ENCODE data around the gene BCAP29. TPM values are rescaled to one million over a fixed set of nuclear protein-coding genes. Genes with fewer than 3 reads are reported as not detected.

The BCAP29 gene
- total RNA-seq, 3 donors from 2014 or later: 68.8 to 101 (median 78.2) TPM

- no peak for TF ChIP-seq CTCF (IDR thresholded peaks at IDR 0.05)
- no peak for TF ChIP-seq POLR2A (IDR thresholded peaks at IDR 0.05)
- Histone ChIP-seq H3K27ac (no peak overlapping the region), H3K4me3 (no peak overlapping the region), H3K4me1 (no peaks in the 10 kb centered on the region), H3K36me3 (no peaks in the 10 kb centered on the region), H3K27me3 (no peaks in the 10 kb centered on the region), H3K9me3 (no peaks in the 10 kb centered on the region)
- no peak for DNase-seq (ENCODE audit: low spot score in 2 of 2)
- intact Hi-C loops (cut with DNase I; ENCODE audit: low total_unique reads): no loop called here
Measured at GRCh38 chr7:107596881-107597581, 17.0 kb downstream of the BCAP29 start.

- intact Hi-C loops (cut with DNase I; ENCODE audit: low total_unique reads): no loop called here
- Histone ChIP-seq H3K27ac (no peak overlapping the region), H3K4me3 (no peak overlapping the region), H3K4me1 (no peaks in the 10 kb centered on the region), H3K36me3 (no peaks in the 10 kb centered on the region), H3K27me3 (no peaks in the 10 kb centered on the region), H3K9me3 (no peaks in the 10 kb centered on the region)
- DNase-seq (ENCODE audit: low spot score in 2 of 2): no peak
- no peak for TF ChIP-seq POLR2AphosphoS5 (IDR thresholded peaks at IDR 0.05)
- TF ChIP-seq POLR2A (IDR thresholded peaks at IDR 0.05): no peak
- no peak for TF ChIP-seq CTCF (IDR thresholded peaks at IDR 0.05)
Measured at GRCh38 chr7:107597582-107597916, 17.5 kb downstream of the BCAP29 start.

GRCh38 chr7:107597953-107598352, 17.9 kb downstream of the BCAP29 start:
- TF ChIP-seq POLR2AphosphoS5 (IDR thresholded peaks at IDR 0.05) (no peak), POLR2A (IDR thresholded peaks at IDR 0.05) (no peak), CTCF (IDR thresholded peaks at IDR 0.05) (no peak)
- no peaks in the 10 kb centered on the region for H3K9me3 ChIP-seq
- no peak overlapping the region for H3K27ac ChIP-seq
- intact Hi-C loops (cut with DNase I; ENCODE audit: low total_unique reads): no loop called here
- no peak overlapping the region for H3K4me3 ChIP-seq
- no peaks in the 10 kb centered on the region for H3K36me3 ChIP-seq
- no peaks in the 10 kb centered on the region for H3K27me3 ChIP-seq
- H3K4me1 ChIP-seq: no peaks in the 10 kb centered on the region
- no peak for DNase-seq (ENCODE audit: low spot score in 2 of 2)

GRCh38 chr7:107599262-107599661, 19.2 kb downstream of the BCAP29 start:
- Histone ChIP-seq H3K36me3 (no peaks in the 10 kb centered on the region), H3K4me3 (no peak overlapping the region), H3K9me3 (no peaks in the 10 kb centered on the region), H3K4me1 (no peaks in the 10 kb centered on the region), H3K27me3 (no peaks in the 10 kb centered on the region), H3K27ac (no peak overlapping the region)
- no peak for DNase-seq (ENCODE audit: low spot score in 2 of 2)
- intact Hi-C loops (cut with DNase I; ENCODE audit: low total_unique reads): no loop called here
- no peak for TF ChIP-seq POLR2AphosphoS5 (IDR thresholded peaks at IDR 0.05)

- no peaks in the 10 kb centered on the region for H3K27me3 ChIP-seq
- TF ChIP-seq POLR2A (IDR thresholded peaks at IDR 0.05): no peak
- no peak for TF ChIP-seq CTCF (IDR thresholded peaks at IDR 0.05)
- TF ChIP-seq POLR2AphosphoS5 (IDR thresholded peaks at IDR 0.05): no peak
- no peaks in the 10 kb centered on the region for H3K9me3 ChIP-seq
- intact Hi-C loops (cut with DNase I; ENCODE audit: low total_unique reads): no loop called here
- no peak overlapping the region for H3K27ac ChIP-seq
- no peak for DNase-seq (ENCODE audit: low spot score in 2 of 2)
- H3K4me1 ChIP-seq: no peaks in the 10 kb centered on the region
- no peak overlapping the region for H3K4me3 ChIP-seq
- H3K36me3 ChIP-seq: no peaks in the 10 kb centered on the region
Measured at GRCh38 chr7:107600816-107601215, 20.8 kb downstream of the BCAP29 start.

Measured in breast epithelium (tissue), 4 donors.